T-cell (primary cell): ENCODE measurements around the gene ITGAD. TPM values are rescaled to one million over a fixed set of nuclear protein-coding genes. Genes with fewer than 3 reads are reported as not detected.
"Not testable (repeated sequence)": the region's sequence is repeated elsewhere in the genome, so short reads cannot be mapped to it uniquely, and the experiment has no call there.

Source experiments
- ATAC-seq, 4 experiments: fragments of 200-7000 bp in 3 of 4; fragments of 150-1000 bp in 1 of 4; cut with Tn5 transposase; replicated peaks in 1 of 4; 1 replicate in 3 of 4; 2 replicates in 1 of 4; pipeline ENCODE4 v1.10.0; 2021; ENCODE audit warnings: moderate library complexity in 3 of 4, mild to moderate bottlenecking in 2 of 4, moderate number of reproducible peaks in 1 of 4
- CTCF ChIA-PET, 2 donors: fragments of 300-600 bp; sonication (Branson Sonifier 250); formaldehyde crosslinking; loops; one replicate each; lab custom pipeline; 2022; ENCODE audit warnings: antibody characterized with exemption in 2 of 2; lab: Charles Lee
- POLR2A ChIA-PET, 2 donors: fragments of 300-600 bp; sonication (Branson Sonifier 250); formaldehyde crosslinking; loops; one replicate each; lab custom pipeline; 2022; ENCODE audit warnings: antibody characterized with exemption in 2 of 2; lab: Charles Lee
- DNase-seq, 35 experiments: peaks; one replicate each; pipeline versions ENCODE4 v3.0.0 to v3.0.0-alpha.2; 2013 to 2023
- H3K27ac ChIP-seq: one replicate; pipeline ENCODE4 v1.5.1; 2013; ENCODE audit warnings: low read length
- H3K27me3 ChIP-seq, 2 experiments: replicated peaks in 1 of 2; 1 replicate in 1 of 2; 2 replicates in 1 of 2; pipeline versions ENCODE4 v1.6.1 to v1.7.0; 2013; ENCODE audit warnings: low read length in 1 of 2, mixed read lengths in 1 of 2; ENCODE audit not compliant: control insufficient read depth in 2 of 2, insufficient read depth in 2 of 2; ENCODE audit errors: extremely low read depth in 1 of 2
- H3K36me3 ChIP-seq, 2 donors: 1 replicate in 1 of 2; 2 replicates in 1 of 2; pipeline versions ENCODE4 v1.6.1 to v1.7.0; 2013; ENCODE audit warnings: low read length in 1 of 2; ENCODE audit not compliant: control insufficient read depth in 2 of 2, insufficient read depth in 1 of 2; ENCODE audit errors: extremely low read depth in 1 of 2
- H3K4me1 ChIP-seq, 2 experiments: 1 replicate in 1 of 2; 2 replicates in 1 of 2; pipeline versions ENCODE4 v1.6.1 to v1.7.0; 2013; ENCODE audit warnings: low read length in 2 of 2, mixed read lengths in 1 of 2; ENCODE audit not compliant: insufficient read depth in 2 of 2, control insufficient read depth in 1 of 2; ENCODE audit errors: extremely low read depth in 1 of 2
- H3K4me3 ChIP-seq, 2 donors: 1 replicate in 1 of 2; 2 replicates in 1 of 2; pipeline versions ENCODE4 v1.5.1 to v1.7.0; 2013; ENCODE audit warnings: mild to moderate bottlenecking in 2 of 2, low read length in 1 of 2, moderate library complexity in 1 of 2; ENCODE audit not compliant: control insufficient read depth in 1 of 2; ENCODE audit errors: extremely low read depth in 1 of 2
- H3K9me3 ChIP-seq: 2 replicates; pipeline ENCODE4 v1.7.0; 2013
- H3K27ac Mint-ChIP-seq, 2 donors: one replicate each; pipeline ENCODE4 v1.8.0; 2020 to 2021; ENCODE audit warnings: mild to moderate bottlenecking in 2 of 2, mixed read lengths in 2 of 2
- H3K27me3 Mint-ChIP-seq, 2 donors: one replicate each; pipeline ENCODE4 v1.8.0; 2021 to 2022; ENCODE audit warnings: mixed read lengths in 2 of 2
- H3K36me3 Mint-ChIP-seq: one replicate; pipeline ENCODE4 v1.8.0; 2021; ENCODE audit warnings: mixed read lengths
- H3K4me1 Mint-ChIP-seq, 3 donors: one replicate each; pipeline ENCODE4 v1.8.0; 2020 to 2022; ENCODE audit warnings: mixed read lengths in 3 of 3, mild to moderate bottlenecking in 1 of 3
- H3K4me3 Mint-ChIP-seq, 3 donors: one replicate each; pipeline ENCODE4 v1.8.0; 2020 to 2022; ENCODE audit warnings: mild to moderate bottlenecking in 3 of 3, mixed read lengths in 3 of 3, moderate library complexity in 3 of 3
- H3K9me3 Mint-ChIP-seq, 3 donors: one replicate each; pipeline ENCODE4 v1.8.0; 2020 to 2022; ENCODE audit warnings: mixed read lengths in 3 of 3
- WGBS: methylation state at CpG from one replicate; pipeline ENCODE4 v1.1.5; 2013; ENCODE audit warnings: missing lambda C conversion rate; ENCODE audit not compliant: insufficient coverage; 5-methylcytosine and 5-hydroxymethylcytosine counted together
- total RNA-seq, 35 experiments: library from RNA in 6 of 35; stranded (reverse) in 6 of 35; fragments of 120-200 nt in 1 of 35; gene quantifications; one replicate each; pipeline versions ENCODE4 v1.2.1 to v1.2.4 and lab custom pipeline; 2013 to 2026

The ITGAD gene
- total RNA-seq, 5 donors from 2014 or later (not counting 1 experiment from before 2014, with no cell fraction given): 0.22 to 0.70 (median 0.23) TPM; not detected in 2

- Histone ChIP-seq H3K4me1 (peaks cover 0 to 11% of the 10 kb centered on the region in 2 experiments), H3K36me3 (no peaks in the 10 kb centered on the region), H3K27ac (no peak overlapping the region), H3K4me3 (no peak overlapping the region), H3K27me3 (no peaks in the 10 kb centered on the region), H3K9me3 (no peaks in the 10 kb centered on the region)
- ChIA-PET POLR2A (interaction anchor here in 1 of 2 donors (0.5 kb wide), 1 partner anchor 497 kb away, joined by 7 read pairs; no protein-coding TSS in a partner anchor), CTCF (interaction anchor here in 1 of 2 donors (0.6 kb wide), 1 partner anchor 14 kb away, joined by 4 read pairs; no protein-coding TSS in a partner anchor)
- no peak for ATAC-seq
- no peaks in the 10 kb centered on the region for H3K9me3 Mint-ChIP-seq
- 100% methylated on average over 1 of the region's 3 CpGs for WGBS
- H3K27me3 Mint-ChIP-seq: peaks cover 0 to 5% of the 10 kb centered on the region in 2 donors
- H3K4me1 Mint-ChIP-seq: peaks cover 0 to 6% (median 0%) of the 10 kb centered on the region in 3 donors
- no peak for DNase-seq
- H3K4me3 Mint-ChIP-seq: no peak overlapping the region
- no peaks in the 10 kb centered on the region for H3K36me3 Mint-ChIP-seq
- no peak overlapping the region for H3K27ac Mint-ChIP-seq
These were observed 36.7 kb downstream of the ITGAD start for GRCh38 chr16:31429796-31430195.

- Mint-ChIP-seq H3K27me3 (peaks cover 0 to 5% of the 10 kb centered on the region in 2 donors), H3K27ac (no peak overlapping the region), H3K36me3 (no peaks in the 10 kb centered on the region), H3K4me3 (no peak overlapping the region), H3K4me1 (peaks cover 0 to 6% (median 0%) of the 10 kb centered on the region in 3 donors), H3K9me3 (no peaks in the 10 kb centered on the region)
- no peak for DNase-seq
- no peaks in the 10 kb centered on the region for H3K9me3 ChIP-seq
- no peak overlapping the region for H3K4me3 ChIP-seq
- no peaks in the 10 kb centered on the region for H3K27me3 ChIP-seq
- H3K4me1 ChIP-seq: peaks cover 0 to 11% of the 10 kb centered on the region in 2 experiments
- ATAC-seq: no peak
- WGBS: 75% methylated on average over 3 of the region's 5 CpGs
- no peak overlapping the region for H3K27ac ChIP-seq
- CTCF ChIA-PET: interaction anchor here in 1 of 2 donors (0.6 kb wide), 1 partner anchor 798 kb away, joined by 3 read pairs; no protein-coding TSS in a partner anchor
- no peaks in the 10 kb centered on the region for H3K36me3 ChIP-seq
- POLR2A ChIA-PET: interaction anchor here in 1 of 2 donors (0.5 kb wide), 1 partner anchor 498 kb away, joined by 7 read pairs; no protein-coding TSS in a partner anchor
These were observed 37.4 kb downstream of the ITGAD start for GRCh38 chr16:31430380-31431052.

- no peak for DNase-seq
- ATAC-seq: no peak
- H3K36me3 ChIP-seq: no peaks in the 10 kb centered on the region
- H3K9me3 ChIP-seq: no peaks in the 10 kb centered on the region
- WGBS: 94% methylated on average over 32 of the region's 47 CpGs
- Mint-ChIP-seq H3K27me3 (no peaks in the 10 kb centered on the region), H3K27ac (no peak overlapping the region), H3K9me3 (no peaks in the 10 kb centered on the region), H3K4me3 (no peak overlapping the region), H3K4me1 (peaks cover 0 to 4% (median 0%) of the 10 kb centered on the region in 3 donors), H3K36me3 (no peaks in the 10 kb centered on the region)
- ChIA-PET CTCF (no interaction called here), POLR2A (no interaction called here)
- no peaks in the 10 kb centered on the region for H3K4me1 ChIP-seq
- no peak overlapping the region for H3K4me3 ChIP-seq
- no peaks in the 10 kb centered on the region for H3K27me3 ChIP-seq
- H3K27ac ChIP-seq: no peak overlapping the region
These were observed 42.4 kb downstream of the ITGAD start for GRCh38 chr16:31435341-31436220.

GRCh38 chr16:31436221-31437045 lies 43.3 kb downstream of the ITGAD start:
- no peak overlapping the region for H3K27ac ChIP-seq
- Mint-ChIP-seq H3K27me3 (no peaks in the 10 kb centered on the region), H3K4me3 (no peak overlapping the region), H3K9me3 (no peaks in the 10 kb centered on the region), H3K27ac (no peak overlapping the region), H3K36me3 (no peaks in the 10 kb centered on the region), H3K4me1 (peaks cover 0 to 4% (median 0%) of the 10 kb centered on the region in 3 donors)
- no peaks in the 10 kb centered on the region for H3K4me1 ChIP-seq
- no peaks in the 10 kb centered on the region for H3K9me3 ChIP-seq
- no peaks in the 10 kb centered on the region for H3K27me3 ChIP-seq
- CTCF ChIA-PET: no interaction called here
- ATAC-seq (no peak), DNase-seq (no peak)
- H3K4me3 ChIP-seq: no peak overlapping the region
- POLR2A ChIA-PET: no interaction called here
- H3K36me3 ChIP-seq: no peaks in the 10 kb centered on the region
- WGBS: 93% methylated on average over 38 of the region's 44 CpGs

GRCh38 chr16:31438414-31438813 lies 45.3 kb downstream of the ITGAD start:
- CTCF ChIA-PET: no interaction called here
- Mint-ChIP-seq H3K27ac (no peak overlapping the region), H3K27me3 (no peaks in the 10 kb centered on the region), H3K36me3 (no peaks in the 10 kb centered on the region), H3K4me1 (peaks cover 6 to 10% (median 7%) of the 10 kb centered on the region in 3 donors), H3K9me3 (no peaks in the 10 kb centered on the region), H3K4me3 (no peak overlapping the region)
- POLR2A ChIA-PET: no interaction called here
- Histone ChIP-seq H3K27me3 (peaks cover 0 to 5% of the 10 kb centered on the region in 2 experiments), H3K9me3 (no peaks in the 10 kb centered on the region), H3K27ac (no peak overlapping the region), H3K36me3 (no peaks in the 10 kb centered on the region), H3K4me3 (no peak overlapping the region), H3K4me1 (peaks cover 0 to 10% of the 10 kb centered on the region in 2 experiments)
- no peak for ATAC-seq
- WGBS: 94% methylated on average over 2 of the region's 2 CpGs
- DNase-seq: no peak

- POLR2A ChIA-PET, H3K27ac ChIP-seq, H3K36me3 ChIP-seq, ATAC-seq, H3K27ac Mint-ChIP-seq, H3K9me3 ChIP-seq, H3K36me3 Mint-ChIP-seq, H3K9me3 Mint-ChIP-seq, DNase-seq, H3K27me3 ChIP-seq, H3K27me3 Mint-ChIP-seq, H3K4me3 ChIP-seq, CTCF ChIA-PET, H3K4me3 Mint-ChIP-seq: not testable (repeated sequence)
- H3K4me1 Mint-ChIP-seq: peaks cover 6 to 10% (median 7%) of the 10 kb centered on the region in 3 donors
- peaks cover 0 to 10% of the 10 kb centered on the region in 2 experiments for H3K4me1 ChIP-seq
- WGBS: no CpG with 5 or more reads among the region's 4 CpGs
These were observed 45.9 kb downstream of the ITGAD start for GRCh38 chr16:31439023-31439422.
